Psoas muscle (tissue), 8 donors: ENCODE measurements around the gene XPNPEP2. TPM values are rescaled to one million over a fixed set of nuclear protein-coding genes. Genes with fewer than 3 reads are reported as not detected.

ENCODE experiments used
- ATAC-seq, 4 donors: fragments of 200-7000 bp; cut with Tn5 transposase; one replicate each; pipeline ENCODE4 v1.9.1; 2020; ENCODE audit warnings: moderate library complexity in 3 of 4, mild to moderate bottlenecking in 2 of 4
- DNase-seq, 2 donors: peaks; one replicate each; pipeline ENCODE4 v3.0.0-alpha.2; 2020
- H3K27ac ChIP-seq: fragments of 200-600 bp; one replicate; pipeline ENCODE4 v1.8.0; 2022
- H3K27me3 ChIP-seq, 3 donors: fragments of 200-600 bp in 1 of 3; one replicate each; pipeline versions ENCODE4 v1.6.1 to v1.8.0; 2013 to 2022; ENCODE audit warnings: low read length in 2 of 3, mild to moderate bottlenecking in 2 of 3, moderate library complexity in 1 of 3; ENCODE audit not compliant: insufficient read depth in 3 of 3
- H3K36me3 ChIP-seq, 2 donors: fragments of 200-600 bp in 1 of 2; one replicate each; pipeline versions ENCODE4 v1.6.1 to v1.8.0; 2013 to 2022; ENCODE audit warnings: low read depth in 1 of 2, mild to moderate bottlenecking in 1 of 2, moderate library complexity in 1 of 2; ENCODE audit not compliant: insufficient read depth in 1 of 2
- H3K4me1 ChIP-seq: fragments of 200-600 bp; one replicate; pipeline ENCODE4 v1.8.0; 2022
- H3K4me3 ChIP-seq: fragments of 200-600 bp; one replicate; pipeline ENCODE4 v1.8.0; 2022; ENCODE audit warnings: mild to moderate bottlenecking
- H3K9me3 ChIP-seq: fragments of 200-600 bp; one replicate; pipeline ENCODE4 v1.8.0; 2022
- WGBS, 3 donors: extraction: QIAGEN DNeasy Blood & Tissue Kit; methylation state at CpG; one replicate each; pipeline versions ENCODE4 v1.1.6 to v1.1.7; 2013; 5-methylcytosine and 5-hydroxymethylcytosine counted together
- intact Hi-C, 2 donors: fragments of 100-400 bp; cut with DNase I; formaldehyde crosslinking; loops; one replicate each; pipeline versions ENCODE4 v1.11.0 to v1.14.2; 2022
- polyA plus RNA-seq, 3 donors: library from polyadenylated mRNA; stranded (reverse); fragments of 200-250 nt; gene quantifications; one replicate each; pipeline ENCODE4 v1.2.3, GENCODE V29; 2013
- total RNA-seq, 4 donors: library from RNA; stranded (reverse); fragmentation: NEBNext Ultra II Directional in 2 of 4; extraction: Animal tissue kit (Norgen Biotek cat#: 25700) in 2 of 4; gene quantifications; one replicate each; pipeline versions ENCODE4 v1.2.1 to v1.2.4, GENCODE V29; 2021 to 2023
- TF ChIP-seq, protein P1 (sequence below): fragments of 200-600 bp; IDR thresholded peaks from one replicate; pipeline ENCODE4 v1.8.0; 2022; ENCODE audit warnings: antibody characterized with exemption
- donor health status: healthy with polysubstance abuse.
- donor health status: DM: no; HTN: no; CAD: no; lungs with moderate emphysema.
- donor health status: Bipolar disorder and iron deficiency.
- donor health status: healthy.
- donor health status: DM: yes; HTN: yes; CAD: no.
- donor health status: DM: no; HTN: no; CAD: no.
- donor health status: DM: no; HTN: no; CAD: no.
- donor health status: DM: yes; HTN: yes; CAD: no.

XPNPEP2 gene
- total and polyA plus RNA-seq, 7 donors: 0.25 to 0.97 (median 0.44) TPM

DNA sequence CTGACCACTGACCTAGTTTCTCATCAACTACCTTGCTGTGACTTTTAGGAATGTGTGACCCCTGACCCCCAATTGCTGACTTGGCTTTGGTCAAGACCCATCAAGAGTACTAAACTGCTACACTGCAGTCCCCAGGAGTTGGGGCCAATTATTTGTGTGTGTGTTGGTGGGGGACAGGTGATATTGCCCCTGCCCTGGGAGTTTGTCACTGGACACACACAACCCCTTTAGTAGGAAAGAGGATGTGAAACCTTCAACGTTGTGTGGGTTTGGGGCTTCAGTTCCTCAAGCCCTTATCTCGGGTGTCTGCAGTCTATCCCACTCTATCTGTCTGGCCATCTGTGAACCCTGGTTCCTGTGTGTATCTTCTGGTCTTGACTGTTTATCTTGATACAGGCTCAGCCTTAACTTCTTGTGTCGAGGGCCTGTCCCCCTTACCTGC is 47.5 kb downstream of the XPNPEP2 start:
- Histone ChIP-seq H3K27me3 (peaks cover 0 to 3% (median 0%) of the 10 kb centered on the region in 3 donors), H3K36me3 (no peaks in the 10 kb centered on the region), H3K4me1 (no peaks in the 10 kb centered on the region), H3K4me3 (no peak overlapping the region), H3K9me3 (no peaks in the 10 kb centered on the region), H3K27ac (no peak overlapping the region)
- TF ChIP-seq, protein P1, sequence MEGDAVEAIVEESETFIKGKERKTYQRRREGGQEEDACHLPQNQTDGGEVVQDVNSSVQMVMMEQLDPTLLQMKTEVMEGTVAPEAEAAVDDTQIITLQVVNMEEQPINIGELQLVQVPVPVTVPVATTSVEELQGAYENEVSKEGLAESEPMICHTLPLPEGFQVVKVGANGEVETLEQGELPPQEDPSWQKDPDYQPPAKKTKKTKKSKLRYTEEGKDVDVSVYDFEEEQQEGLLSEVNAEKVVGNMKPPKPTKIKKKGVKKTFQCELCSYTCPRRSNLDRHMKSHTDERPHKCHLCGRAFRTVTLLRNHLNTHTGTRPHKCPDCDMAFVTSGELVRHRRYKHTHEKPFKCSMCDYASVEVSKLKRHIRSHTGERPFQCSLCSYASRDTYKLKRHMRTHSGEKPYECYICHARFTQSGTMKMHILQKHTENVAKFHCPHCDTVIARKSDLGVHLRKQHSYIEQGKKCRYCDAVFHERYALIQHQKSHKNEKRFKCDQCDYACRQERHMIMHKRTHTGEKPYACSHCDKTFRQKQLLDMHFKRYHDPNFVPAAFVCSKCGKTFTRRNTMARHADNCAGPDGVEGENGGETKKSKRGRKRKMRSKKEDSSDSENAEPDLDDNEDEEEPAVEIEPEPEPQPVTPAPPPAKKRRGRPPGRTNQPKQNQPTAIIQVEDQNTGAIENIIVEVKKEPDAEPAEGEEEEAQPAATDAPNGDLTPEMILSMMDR: no peak
- ATAC-seq (no peak), DNase-seq (no peak)
- intact Hi-C loops: no loop called here
- 50 to 81% (median 80%) methylated on average over 3 of the region's 3 CpGs for WGBS, 3 donors

DNA sequence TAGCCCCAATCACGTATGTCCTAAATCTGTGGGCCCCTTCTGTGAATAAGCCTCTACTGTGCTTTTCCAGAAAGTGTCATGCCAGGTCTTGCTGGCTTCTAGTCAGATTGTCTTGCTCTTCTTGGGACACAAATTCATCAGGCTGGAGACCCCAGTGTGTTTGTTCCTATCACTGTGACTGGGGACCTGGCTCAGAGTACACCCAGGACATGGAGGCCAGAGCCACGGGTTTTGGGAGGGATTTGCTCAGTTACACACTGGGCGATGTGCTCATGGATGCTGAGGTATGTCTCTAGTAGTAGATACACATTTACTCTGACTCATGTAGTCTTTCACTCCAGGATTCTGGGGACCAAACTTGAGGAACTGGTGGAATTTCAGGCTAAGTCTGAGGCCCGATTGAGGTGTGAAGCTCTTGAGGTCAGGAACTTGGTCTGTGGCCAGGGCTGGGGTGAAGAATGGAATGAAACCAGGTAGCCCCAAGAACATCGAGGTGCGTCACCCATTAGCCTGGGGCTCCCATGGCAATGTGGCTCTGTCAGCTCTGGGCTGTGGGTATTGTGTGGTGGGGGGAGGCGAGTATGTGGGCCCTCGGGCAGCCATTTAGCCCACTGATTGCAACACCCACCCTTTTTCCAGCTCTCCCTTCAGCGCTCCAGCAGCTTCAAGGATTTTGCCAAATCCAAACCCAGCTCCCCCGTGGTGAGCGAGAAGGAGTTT is 48.7 kb downstream of the XPNPEP2 start:
- ATAC-seq: no peak
- Histone ChIP-seq H3K27ac (no peak overlapping the region), H3K9me3 (no peaks in the 10 kb centered on the region), H3K4me3 (no peak overlapping the region), H3K36me3 (no peaks in the 10 kb centered on the region), H3K4me1 (no peaks in the 10 kb centered on the region), H3K27me3 (peaks cover 0 to 3% (median 0%) of the 10 kb centered on the region in 3 donors)
- DNase-seq: no peak
- intact Hi-C loops: no loop called here
- WGBS, 3 donors: 79 to 89% (median 87%) methylated on average over 9 to 11 of the region's 11 CpGs
- TF ChIP-seq, protein P1: no peak

DNA sequence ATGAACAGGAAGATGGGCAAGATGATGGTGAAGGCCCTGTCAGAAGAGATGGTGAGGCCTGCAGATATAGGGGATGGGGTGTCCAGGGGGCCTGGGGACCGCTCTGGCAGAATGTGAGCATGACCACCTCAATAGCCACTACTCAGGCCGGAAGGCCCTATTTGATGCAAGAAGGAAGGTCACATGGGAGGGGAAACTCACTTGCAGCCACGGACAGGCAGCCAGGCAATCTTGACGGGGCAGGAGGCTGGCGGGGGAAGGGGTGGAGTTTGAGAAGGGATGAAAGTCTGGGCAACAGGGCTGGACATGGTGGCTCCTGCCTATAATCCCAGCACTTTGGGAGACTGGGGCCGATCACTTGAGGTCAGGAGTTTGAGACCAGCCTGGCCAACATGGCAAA is 49.7 kb downstream of the XPNPEP2 start:
- ATAC-seq: no peak
- 72 to 92% (median 89%) methylated on average over 2 to 6 of the region's 6 CpGs for WGBS, 3 donors
- intact Hi-C loops: no loop called here
- TF ChIP-seq, protein P1: no peak
- Histone ChIP-seq H3K27me3 (peaks cover 0 to 5% (median 0%) of the 10 kb centered on the region in 3 donors), H3K4me1 (no peaks in the 10 kb centered on the region), H3K9me3 (no peaks in the 10 kb centered on the region), H3K27ac (no peak overlapping the region), H3K36me3 (no peaks in the 10 kb centered on the region), H3K4me3 (no peak overlapping the region)
- DNase-seq: no peak

DNA sequence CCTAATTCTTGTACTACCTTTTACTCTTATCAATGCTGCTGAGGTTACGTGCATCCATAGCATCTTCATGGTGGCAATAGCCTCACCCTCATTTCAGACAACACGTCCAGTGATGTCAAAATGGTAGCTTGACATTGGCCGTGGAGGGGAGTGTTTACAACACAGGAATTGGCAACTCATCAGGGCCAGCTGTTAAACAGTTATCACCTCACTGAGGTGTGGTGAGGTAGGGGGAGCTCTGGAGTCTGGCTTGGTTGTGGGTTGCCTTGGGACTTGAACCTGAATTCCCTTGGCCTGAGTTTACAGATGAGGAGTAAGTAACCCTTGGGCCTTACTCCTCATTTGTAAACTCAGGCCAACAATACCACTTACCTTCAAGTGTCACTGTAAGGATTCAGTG is 51.4 kb downstream of the XPNPEP2 start:
- 81 to 93% (median 84%) methylated on average over 3 of the region's 3 CpGs for WGBS, 3 donors

More for the DNA sequence above, 51.4 kb downstream of the XPNPEP2 start:
- Histone ChIP-seq H3K27me3 (peaks cover 0 to 6% (median 0%) of the 10 kb centered on the region in 3 donors), H3K4me3 (no peak overlapping the region), H3K9me3 (no peaks in the 10 kb centered on the region), H3K36me3 (no peaks in the 10 kb centered on the region), H3K4me1 (no peaks in the 10 kb centered on the region), H3K27ac (no peak overlapping the region)
- ATAC-seq (no peak), DNase-seq (no peak)
- intact Hi-C loops: no loop called here
- TF ChIP-seq, protein P1: no peak
